Right lobe of liver (tissue), 6 donors: ENCODE data around the gene IKBKE. TPM values are rescaled to one million over a fixed set of nuclear protein-coding genes. Genes with fewer than 3 reads are reported as not detected.
A peak's percentile ranks its signal among the peaks of the same experiment; 100 is the strongest.

Experiments
- ATAC-seq, 4 donors: fragments of 200-7000 bp; cut with Tn5 transposase; one replicate each; pipeline ENCODE4 v1.9.1; 2020; ENCODE audit warnings: mild to moderate bottlenecking in 4 of 4, moderate library complexity in 4 of 4
- DNase-seq, 3 donors: peaks; one replicate each; pipeline ENCODE4 v3.0.0-alpha.2; 2020
- H3K27ac ChIP-seq, 3 donors: fragments of 200-600 bp; one replicate each; pipeline ENCODE4 v1.8.0; 2022
- H3K27me3 ChIP-seq, 2 donors: fragments of 200-600 bp; one replicate each; pipeline ENCODE4 v1.8.0; 2022
- H3K36me3 ChIP-seq, 4 donors: fragments of 200-600 bp; sonication (generic) in 1 of 4; one replicate each; pipeline versions ENCODE4 v1.5.1 to v1.8.0; 2017 to 2022; ENCODE audit warnings: control low read depth in 1 of 4
- H3K4me1 ChIP-seq, 4 donors: fragments of 200-600 bp; sonication (generic) in 1 of 4; one replicate each; pipeline versions ENCODE4 v1.5.1 to v1.8.0; 2017 to 2022; ENCODE audit warnings: control low read depth in 1 of 4
- H3K4me3 ChIP-seq, 3 donors: fragments of 200-600 bp; one replicate each; pipeline ENCODE4 v1.8.0; 2022
- H3K9me3 ChIP-seq, 4 donors: fragments of 200-600 bp; sonication (generic) in 1 of 4; one replicate each; pipeline versions ENCODE4 v1.5.1 to v1.8.0; 2017 to 2022; ENCODE audit warnings: control low read depth in 1 of 4
- CTCF ChIP-seq, 4 donors: fragments of 200-600 bp in 3 of 4; fragments of 450-650 bp in 1 of 4; IDR thresholded peaks; one replicate each; pipeline versions ENCODE4 v1.5.1 to v1.8.0; 2016 to 2022; ENCODE audit warnings: antibody characterized with exemption in 4 of 4, mild to moderate bottlenecking in 2 of 4
- POLR2A ChIP-seq: fragments of 450-650 bp; IDR thresholded peaks from one replicate; pipeline ENCODE4 v1.6.1; 2017; ENCODE audit warnings: antibody characterized with exemption, mild to moderate bottlenecking
- WGBS: methylation state at CpG from one replicate; pipeline ENCODE4 v1.1.6; 2018; ENCODE audit warnings: low coverage, low lambda C conversion rate; ENCODE audit not compliant: insufficient coverage; ENCODE audit errors: missing lambda C conversion rate; 5-methylcytosine and 5-hydroxymethylcytosine counted together
- intact Hi-C, 2 donors: fragments of 100-400 bp; cut with DNase I; formaldehyde crosslinking; loops; one replicate each; pipeline versions ENCODE4 v1.11.2 to v1.14.1; 2022
- total RNA-seq, 6 experiments: library from RNA; depleted of rRNA in 2 of 6; stranded (reverse); fragments of >200 nt in 2 of 6; fragmentation: NEBNext Ultra II Directional in 3 of 6; extraction: Animal tissue kit (Norgen Biotek cat#: 25700) in 3 of 6; gene quantifications; one replicate each; pipeline versions ENCODE4 v1.1.0 to v1.2.4, GENCODE V29; 2016 to 2023
- donor health status: DM: no; HTN: yes; CAD: no.
- donor health status: DM: no; HTN: no; CAD: no.
- donor health status: DM: no; HTN: no; CAD: no.
- donor health status: DM: no; HTN: yes; CAD: no.
- donor health status: DM: no; HTN: yes; CAD: no.

IKBKE gene
- total RNA-seq, 6 experiments from 2014 or later = 0.86 to 2.7 (median 1.9) TPM

GRCh38 chr1:206535853-206536188, 65.5 kb downstream of the IKBKE start:
- ATAC-seq (no peak), DNase-seq (no peak)
- peaks cover 0 to 5% (median 0%) of the 10 kb centered on the region in 4 donors for H3K36me3 ChIP-seq
- no peak overlapping the region for H3K4me3 ChIP-seq
- WGBS = 72% methylated on average over 6 of the region's 6 CpGs
- intact Hi-C loops = no loop called here
- H3K4me1 ChIP-seq = peaks cover 0 to 28% (median 8%) of the 10 kb centered on the region in 4 donors
- H3K27me3 ChIP-seq = no peaks in the 10 kb centered on the region
- H3K27ac ChIP-seq = no peak overlapping the region
- no peak for TF ChIP-seq CTCF (IDR thresholded peaks at IDR 0.05)
- TF ChIP-seq POLR2A = no peak
- no peaks in the 10 kb centered on the region for H3K9me3 ChIP-seq

- TF ChIP-seq POLR2A (no peak), CTCF (IDR thresholded peaks at IDR 0.05) (no peak)
- peaks cover 0 to 41% (median 14%) of the 10 kb centered on the region in 4 donors for H3K4me1 ChIP-seq
- H3K27ac ChIP-seq = no peak overlapping the region
- DNase-seq (no peak), ATAC-seq (no peak)
- H3K9me3 ChIP-seq = no peaks in the 10 kb centered on the region
- no peak overlapping the region for H3K4me3 ChIP-seq
- 65% methylated on average over 4 of the region's 4 CpGs for WGBS
- intact Hi-C loops = no loop called here
- peaks cover 0 to 5% (median 0%) of the 10 kb centered on the region in 4 donors for H3K36me3 ChIP-seq
- H3K27me3 ChIP-seq = no peaks in the 10 kb centered on the region
These were observed 66.9 kb downstream of the IKBKE start for GRCh38 chr1:206537141-206537540.

- no peak for TF ChIP-seq POLR2A
- TF ChIP-seq CTCF (IDR thresholded peaks at IDR 0.05) = no peak
- ATAC-seq (no peak), DNase-seq (no peak)
- H3K9me3 ChIP-seq = no peaks in the 10 kb centered on the region
- intact Hi-C loops = no loop called here
- no peak overlapping the region for H3K27ac ChIP-seq
- no peaks in the 10 kb centered on the region for H3K27me3 ChIP-seq
- H3K4me1 ChIP-seq = peaks cover 0 to 52% (median 17%) of the 10 kb centered on the region in 4 donors
- 35% methylated on average over 5 of the region's 6 CpGs for WGBS
- peaks cover 0 to 5% (median 0%) of the 10 kb centered on the region in 4 donors for H3K36me3 ChIP-seq
- no peak overlapping the region for H3K4me3 ChIP-seq
These were observed 68.0 kb downstream of the IKBKE start for GRCh38 chr1:206538086-206538770.

DNA sequence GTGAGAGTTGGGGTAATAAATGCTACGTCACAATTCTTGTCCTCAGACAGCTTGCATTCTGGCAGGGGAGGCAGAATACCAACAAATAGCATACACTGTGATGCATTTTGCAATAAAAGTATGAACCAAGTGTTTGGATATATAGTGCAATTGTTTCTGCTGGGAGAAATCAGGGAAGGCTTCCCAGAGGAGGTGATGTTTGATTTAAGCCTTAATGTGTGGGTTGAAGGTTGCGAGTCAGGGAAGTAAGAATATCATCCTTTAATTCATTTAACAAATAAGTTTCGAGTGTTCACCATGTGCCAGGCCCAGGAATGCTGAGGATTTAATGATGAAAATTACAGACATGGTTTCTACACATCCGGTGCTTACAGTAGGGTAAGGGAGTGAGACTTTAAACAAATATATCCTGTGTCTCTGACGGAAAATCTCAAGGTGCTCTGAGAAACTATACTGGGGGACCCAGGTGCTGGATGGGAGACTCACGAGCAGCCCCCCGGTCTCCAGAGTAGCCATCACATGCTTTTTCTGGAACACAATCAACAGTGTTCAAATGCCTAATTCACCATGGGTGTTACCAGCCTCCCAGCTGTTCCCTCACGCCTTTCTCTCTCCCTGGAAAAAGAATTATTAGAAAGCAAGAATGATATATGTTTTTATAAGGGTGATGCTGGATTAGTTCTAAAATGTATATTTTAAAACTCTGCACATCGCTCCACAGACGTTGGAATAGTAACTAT, 68.8 kb downstream of the IKBKE start:
- intact Hi-C loops = no loop called here
- no peaks in the 10 kb centered on the region for H3K9me3 ChIP-seq
- peaks cover 0 to 5% (median 0%) of the 10 kb centered on the region in 4 donors for H3K36me3 ChIP-seq
- no peak for TF ChIP-seq CTCF (IDR thresholded peaks at IDR 0.05)
- no peak for TF ChIP-seq POLR2A
- H3K4me3 ChIP-seq = no peak overlapping the region
- DNase-seq = no peak
- H3K27me3 ChIP-seq = no peaks in the 10 kb centered on the region
- H3K27ac ChIP-seq = peak overlapping the region in 2 of 3 donors; percentile 37 to 52
- peaks cover 0 to 61% (median 20%) of the 10 kb centered on the region in 4 donors for H3K4me1 ChIP-seq
- no peak for ATAC-seq
- WGBS = 91% methylated on average over 10 of the region's 10 CpGs
